NCI-H524 (cell line): ENCODE data around the gene GRM4.

ENCODE experiments used
- DNase-seq, 2 experiments: peaks; one replicate each; lab custom pipeline; 2025; lab: John Stamatoyannopoulos, UW

Gene GRM4

DNA sequence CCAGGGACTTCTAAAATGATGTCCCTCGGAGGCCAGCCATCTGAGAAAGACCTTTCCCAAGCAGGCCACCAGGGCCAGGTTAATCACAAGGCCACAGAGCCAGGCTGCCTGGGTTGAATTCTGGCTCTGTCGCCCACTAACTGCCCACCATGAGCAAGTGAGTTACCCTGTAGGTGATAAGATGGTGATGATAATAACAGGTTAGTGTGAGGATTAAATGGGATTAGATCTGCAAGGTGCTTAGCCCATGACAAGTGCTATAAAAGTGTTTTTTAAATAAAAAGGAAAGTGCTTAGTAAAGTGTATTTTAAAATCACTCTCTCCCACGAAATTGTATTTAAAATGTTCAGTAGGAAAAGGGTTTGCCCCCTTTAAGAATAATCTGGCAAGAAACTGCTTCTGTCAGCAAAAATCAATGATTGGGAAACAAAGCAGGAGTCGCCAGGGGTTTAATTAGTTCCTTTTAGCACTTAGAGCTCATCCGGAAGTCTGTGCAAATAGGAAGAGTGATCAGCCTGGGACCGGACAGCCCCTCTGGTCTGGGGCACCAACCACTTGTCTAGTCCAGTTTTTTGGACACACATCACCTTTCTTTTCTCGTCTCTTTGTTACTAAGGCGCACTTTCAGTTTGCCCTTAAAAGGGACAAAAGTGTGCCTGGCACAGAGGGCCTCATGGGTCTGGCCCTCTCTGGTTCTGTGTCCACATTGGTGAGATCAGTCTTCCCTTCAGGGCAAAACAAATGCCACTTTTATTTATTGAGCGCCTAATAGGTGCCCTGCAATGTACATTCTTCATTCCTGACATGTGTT lies 150.4 kb downstream of the GRM4 start:
- DNase-seq: peak; percentile 40 to 59

DNA sequence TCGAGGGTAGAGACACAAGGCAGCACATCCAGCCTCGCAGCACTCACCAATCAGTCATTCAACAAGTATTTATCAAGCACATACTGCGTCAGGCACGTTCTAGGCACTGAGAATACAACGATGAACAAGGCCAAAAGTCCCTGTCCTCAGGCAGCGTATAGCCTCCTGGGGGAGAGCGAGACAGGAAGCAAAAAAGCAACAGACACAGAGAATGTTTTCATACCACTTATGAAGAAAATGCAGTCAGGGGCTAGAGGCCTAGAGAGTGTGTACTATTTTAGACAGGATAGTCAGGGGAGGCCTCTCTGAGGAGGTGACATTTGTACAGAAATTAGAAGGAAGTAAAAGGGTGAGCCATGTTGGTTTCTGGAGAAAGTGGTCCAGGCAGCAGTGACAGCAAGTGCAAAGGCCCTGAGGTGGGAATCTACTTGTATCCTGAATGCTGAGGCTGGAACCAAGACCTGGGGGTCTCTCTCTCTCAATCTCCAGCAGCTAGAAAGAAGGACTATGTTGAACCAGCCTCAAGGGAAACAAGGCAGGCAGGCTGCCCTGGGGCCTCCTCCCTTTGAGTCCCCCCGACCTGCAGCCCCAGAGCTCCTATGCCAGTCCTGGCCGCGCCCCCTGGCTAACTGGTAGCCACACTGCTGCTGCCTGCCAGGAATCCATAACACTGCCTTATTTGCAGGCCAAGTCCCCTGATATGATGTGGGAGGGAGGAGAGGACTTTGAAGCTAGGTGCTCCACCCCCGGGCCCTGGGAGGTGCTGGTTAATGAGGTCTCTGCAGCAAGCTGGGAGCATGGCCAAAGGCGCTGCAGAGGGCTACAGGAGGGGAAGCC lies 151.2 kb downstream of the GRM4 start:
- DNase-seq: peak in 1 of 2 experiments; percentile 59

DNA sequence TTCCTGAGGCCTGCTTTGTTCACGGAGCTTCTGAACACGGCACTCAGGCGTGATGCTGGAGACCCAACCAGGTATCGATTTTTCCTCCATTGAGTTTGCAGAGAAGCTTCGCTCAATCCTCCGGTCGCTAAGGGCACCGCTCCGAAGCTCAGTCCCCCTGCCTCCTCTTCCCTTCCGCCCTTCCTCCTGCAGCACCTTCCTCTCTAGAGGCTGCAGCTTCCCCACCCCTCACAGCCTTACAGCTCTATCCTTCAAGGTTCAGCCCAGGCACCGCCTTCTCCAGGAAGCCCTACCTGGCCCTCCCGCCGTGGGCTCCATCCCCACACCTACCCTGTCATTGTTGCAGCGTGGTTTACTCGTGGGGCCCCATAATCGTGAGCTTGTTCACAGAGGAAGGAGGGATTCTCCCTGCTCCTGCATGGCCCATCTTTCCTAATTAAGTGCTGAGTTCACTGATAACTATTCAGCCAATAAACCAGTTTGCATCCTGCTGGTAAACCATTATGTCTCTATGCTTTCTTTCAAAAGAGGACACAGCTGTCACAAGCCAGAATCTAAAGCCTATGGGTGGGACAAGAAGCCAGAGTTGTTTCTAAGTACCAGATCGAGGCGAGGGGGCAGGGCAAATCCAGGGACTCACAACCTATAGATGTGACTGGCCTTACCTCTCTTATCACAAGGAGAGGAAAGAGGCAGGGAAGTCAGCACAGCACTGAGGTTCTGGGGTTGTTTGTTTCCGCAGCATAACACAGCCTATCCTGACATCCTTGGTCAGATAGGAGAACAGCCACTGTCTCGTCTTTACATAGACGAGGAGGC lies 152.0 kb downstream of the GRM4 start:
- DNase-seq: peak in 1 of 2 experiments; percentile 40

DNA sequence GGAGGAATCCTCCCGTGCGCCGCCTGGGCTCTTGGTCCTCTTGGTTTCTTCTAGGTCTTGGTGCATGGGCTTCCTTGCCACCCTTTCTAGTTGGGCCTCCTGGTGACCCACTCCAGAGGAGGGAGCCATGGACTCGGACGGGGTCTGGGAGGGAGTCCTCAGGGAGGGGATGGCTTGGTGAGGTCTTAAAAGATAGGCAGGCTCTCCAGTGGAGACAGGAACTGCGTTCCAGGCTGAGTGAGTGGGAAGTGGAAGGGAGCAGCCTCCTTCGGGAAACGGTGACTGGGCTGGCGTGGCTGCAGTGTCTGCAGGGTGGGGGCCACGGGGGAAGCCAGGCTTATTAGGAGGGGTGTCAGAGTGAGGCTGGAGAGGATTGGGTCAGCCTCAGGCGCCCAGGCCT lies 152.8 kb downstream of the GRM4 start:
- no peak for DNase-seq

DNA sequence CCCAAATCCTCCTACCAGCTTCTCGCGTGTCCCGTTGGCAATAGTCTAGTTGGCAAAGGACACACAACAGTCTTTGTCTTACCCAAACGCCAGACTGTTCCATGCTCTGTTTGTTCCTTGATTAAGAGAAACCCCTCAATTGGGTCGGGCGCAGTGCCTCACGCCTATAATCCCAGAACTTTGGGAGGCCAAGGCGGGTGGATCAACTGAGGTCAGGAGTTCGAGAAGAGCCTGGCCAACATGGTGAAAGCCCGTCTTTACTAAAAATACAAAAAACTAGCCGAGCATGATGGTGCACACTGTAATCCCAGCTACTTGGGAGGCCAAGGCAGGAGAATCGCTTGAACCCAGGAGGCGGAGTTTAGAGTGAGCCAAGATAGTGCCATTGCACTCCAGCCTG lies 153.7 kb downstream of the GRM4 start:
- DNase-seq: no peak

DNA sequence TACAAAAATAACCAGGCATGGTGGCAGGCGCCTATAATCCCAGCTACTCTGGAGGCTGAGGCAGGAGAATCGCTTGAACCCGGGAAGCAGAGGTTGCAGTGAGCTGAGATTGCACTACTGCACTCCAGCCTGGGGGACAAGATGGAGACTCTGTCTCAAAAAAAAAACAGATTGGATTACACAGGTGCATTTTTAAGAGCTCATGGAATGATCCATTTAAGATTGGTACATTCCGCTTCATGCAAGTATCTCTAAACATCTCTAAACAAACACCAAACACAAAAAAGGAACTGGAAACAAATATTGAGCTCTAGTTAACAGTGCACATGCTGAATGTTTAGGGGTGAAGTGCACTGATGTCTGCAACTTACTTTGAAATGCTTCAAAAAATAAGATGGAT lies 154.3 kb downstream of the GRM4 start:
- no peak for DNase-seq

DNA sequence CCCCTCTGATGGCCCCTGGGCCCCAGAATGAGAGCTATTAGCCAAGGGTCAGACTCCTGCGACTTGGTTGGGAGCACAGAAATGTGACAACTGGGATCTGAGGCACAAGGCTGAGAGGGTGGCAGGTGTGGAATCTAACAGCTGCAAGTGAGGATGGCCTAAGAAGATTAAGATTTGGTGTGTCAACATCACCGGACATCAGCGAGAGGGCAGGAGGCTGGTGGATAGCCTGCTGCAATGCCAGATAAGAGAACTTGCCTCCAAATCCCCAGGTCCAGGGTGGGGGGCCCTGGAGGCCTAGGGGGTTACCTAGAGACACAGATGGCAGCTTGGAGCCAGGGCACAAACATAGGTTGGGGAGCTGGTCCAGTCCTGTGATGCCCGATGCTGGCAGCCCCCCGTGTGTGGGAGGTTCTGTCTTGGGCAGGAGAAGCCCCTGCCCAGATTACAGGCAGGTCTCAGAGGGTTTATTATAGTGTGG lies 155.8 kb downstream of the GRM4 start:
- peak; percentile 66 to 82 for DNase-seq

DNA sequence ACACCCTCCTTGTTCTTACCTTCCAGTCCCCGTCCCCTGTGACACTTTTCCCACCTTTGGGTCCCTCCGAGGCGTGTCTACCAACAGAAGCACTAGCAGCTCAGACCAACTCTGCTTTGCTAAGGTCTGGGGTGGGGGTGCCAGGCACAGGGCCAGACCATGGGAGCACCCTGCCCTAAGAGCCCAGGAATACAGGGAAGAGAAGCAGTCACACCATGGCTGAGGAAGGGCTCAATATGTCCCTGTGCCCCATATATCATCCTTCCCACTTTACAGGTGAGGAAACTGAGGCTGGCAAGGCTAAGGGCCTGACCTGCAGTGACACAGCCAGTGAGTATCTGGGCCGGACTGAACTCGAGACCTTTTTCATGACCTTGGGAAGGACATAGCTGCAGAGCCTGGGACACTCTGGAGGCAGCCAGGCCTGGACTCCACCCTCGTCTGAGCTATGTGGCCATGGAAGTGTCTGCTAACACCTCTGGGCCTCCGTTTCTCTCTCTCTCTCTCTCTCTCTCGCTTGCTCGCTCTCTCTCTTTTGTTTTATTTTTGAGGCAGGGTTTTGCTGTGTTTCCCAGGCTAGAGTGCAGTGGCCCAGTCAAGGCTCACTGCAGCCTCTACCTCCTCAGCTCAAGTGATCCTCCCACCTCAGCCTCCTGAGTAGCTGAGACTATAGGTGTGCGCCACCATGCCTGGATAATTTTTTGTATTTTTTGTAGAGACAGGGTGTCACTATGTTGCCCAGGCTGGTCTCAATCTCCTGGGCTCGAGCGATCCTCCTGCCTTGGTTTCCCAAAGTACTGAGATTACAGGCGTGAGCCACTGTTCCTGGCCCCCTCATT lies 156.7 kb downstream of the GRM4 start:
- no peak for DNase-seq

DNA sequence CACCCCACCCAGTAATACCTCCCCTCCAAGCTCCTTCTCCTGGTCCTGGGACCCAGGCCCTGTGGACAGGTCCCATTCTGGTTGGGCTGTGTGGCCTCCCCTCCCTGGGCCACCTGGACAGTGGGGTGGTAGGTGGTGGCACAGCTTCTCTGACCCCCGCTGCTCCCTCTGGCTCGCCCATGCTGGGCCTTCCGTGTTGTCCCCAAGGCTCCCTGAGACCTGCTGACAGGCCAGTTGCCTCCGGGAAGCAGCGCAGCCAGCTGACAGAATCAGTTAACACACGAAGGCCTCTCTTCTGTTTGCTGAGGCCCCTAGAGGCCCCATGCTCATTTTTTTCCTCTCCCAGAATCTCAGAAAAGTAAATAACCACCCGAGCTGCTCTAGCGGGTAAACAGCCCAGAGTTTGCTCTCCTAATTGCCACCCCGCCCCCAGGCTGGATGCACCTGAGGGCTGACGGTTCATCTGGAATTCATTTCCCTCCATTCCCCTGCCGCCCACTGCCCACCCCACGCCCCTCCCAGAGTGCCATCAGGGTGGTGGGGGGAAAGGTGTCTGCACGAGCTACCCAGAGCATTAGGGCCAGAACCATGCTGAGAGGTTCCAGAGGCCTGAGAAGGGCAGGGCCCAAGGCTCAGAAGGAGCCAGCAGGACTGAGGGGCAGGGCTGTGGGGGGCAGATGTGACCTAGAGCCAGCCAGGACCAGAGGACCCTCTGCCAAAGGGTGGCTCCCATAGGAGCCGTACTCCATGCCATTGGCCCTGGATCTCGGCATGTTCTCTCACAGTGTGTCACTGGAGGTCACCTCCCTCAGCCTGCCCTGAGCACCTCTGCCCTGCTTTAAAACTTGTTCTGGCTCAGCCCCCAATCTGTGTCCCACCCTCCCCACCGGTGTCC lies 157.5 kb downstream of the GRM4 start:
- DNase-seq: peak in 1 of 2 experiments; percentile 21

DNA sequence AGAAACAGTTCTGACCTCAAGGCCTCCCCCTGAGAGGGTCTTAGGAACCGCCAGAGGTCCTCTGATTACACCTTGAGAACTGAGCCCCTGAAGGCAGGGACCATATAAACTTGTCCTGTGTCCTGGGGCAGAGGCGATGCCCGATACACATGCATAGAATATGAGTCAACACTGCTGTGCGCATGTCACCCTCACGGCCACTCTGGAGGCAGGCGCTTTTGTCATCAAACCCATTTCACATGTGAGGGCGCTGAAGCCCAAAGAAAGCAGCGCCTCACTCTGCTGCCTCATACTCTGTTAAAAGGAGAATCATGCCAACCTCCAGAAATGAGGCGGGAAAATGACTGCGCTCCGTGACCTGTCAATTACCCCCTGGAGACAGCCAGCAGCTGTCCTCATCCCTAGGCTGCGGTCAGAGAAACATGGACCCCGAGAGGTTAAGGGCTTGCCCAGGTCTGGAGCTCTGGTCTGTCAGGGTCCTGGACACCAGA lies 158.3 kb downstream of the GRM4 start:
- no peak for DNase-seq

DNA sequence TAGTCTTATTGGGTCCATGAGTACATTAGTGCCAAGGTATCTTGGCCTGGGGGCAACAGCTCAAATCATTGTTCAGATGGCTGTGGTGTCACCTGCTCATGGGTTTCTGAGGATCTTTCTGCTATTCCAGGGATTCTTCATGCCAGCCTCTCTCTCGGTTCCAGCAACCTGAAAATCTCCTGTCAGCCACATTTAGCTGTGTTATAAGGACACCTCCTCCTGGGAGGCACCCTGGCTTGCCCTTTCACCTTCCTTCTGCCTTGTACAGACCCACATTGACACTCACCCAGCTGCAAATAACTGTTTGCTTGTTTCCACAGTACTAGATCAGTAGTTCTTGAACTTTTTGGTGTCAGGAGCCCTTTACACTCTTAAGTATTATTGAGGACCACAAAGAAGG lies 159.9 kb downstream of the GRM4 start:
- no peak for DNase-seq

DNA sequence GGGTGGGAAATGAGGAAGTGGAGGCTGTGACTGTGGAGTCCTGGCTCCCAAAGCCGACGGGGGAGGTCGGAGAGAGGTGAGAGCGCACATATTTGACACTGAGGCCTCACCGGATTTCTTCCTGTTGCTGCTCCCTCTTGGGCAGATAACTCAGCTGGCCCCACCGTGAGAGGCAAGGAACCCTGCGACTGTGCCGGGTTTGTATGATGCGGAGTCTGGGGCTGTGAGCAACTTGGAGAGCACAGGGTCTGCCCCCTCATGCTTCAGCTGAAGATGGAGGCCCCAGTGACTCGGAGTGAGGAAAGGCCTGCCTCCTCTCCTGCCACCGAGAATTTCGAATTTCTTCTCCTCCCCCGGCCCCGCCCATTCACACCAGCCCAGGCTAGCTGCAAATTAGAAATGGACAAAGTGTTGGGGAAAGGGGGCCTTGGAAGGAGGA lies 160.6 kb downstream of the GRM4 start:
- no peak for DNase-seq

DNA sequence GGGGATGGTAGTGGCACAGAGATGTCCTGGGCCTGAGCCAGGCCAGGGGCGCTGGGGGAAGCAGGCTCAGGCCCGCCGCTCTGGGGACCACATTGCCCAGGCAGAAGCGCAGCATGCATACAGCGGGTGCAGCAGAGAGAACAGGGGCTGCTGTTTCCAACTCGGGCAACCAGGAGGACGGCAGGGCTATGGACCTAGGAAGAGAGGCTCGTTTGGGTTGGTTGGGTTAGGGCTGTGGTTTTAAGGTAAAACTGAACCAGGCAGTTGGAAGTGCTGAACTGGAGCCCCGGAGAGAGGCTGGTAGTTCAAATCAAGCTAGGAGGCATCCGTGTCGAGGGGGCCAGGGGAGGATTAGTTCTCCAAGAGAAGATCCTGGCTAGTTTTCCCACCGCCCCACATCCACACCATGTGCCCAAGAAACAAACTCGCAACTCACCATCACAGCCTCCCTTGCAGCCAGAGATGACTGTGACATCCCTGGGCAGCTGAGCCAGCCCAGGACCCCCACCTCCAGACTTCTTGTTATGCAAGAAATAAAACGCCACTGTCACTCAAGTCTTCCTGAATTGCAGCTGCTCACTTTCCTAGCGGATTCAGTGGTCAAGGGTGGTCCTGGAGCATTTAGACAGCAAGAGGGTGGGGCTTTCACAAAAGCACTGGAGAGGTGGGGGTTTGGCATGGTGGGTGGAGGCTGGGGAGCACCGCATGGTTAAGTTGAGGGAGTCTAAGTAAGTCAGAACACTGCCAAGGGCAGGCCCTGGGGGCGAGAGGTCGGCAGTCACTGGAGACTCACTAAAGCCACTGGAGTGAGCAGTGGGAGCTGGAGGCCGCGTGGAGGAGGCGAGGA lies 161.2 kb downstream of the GRM4 start:
- DNase-seq: no peak

DNA sequence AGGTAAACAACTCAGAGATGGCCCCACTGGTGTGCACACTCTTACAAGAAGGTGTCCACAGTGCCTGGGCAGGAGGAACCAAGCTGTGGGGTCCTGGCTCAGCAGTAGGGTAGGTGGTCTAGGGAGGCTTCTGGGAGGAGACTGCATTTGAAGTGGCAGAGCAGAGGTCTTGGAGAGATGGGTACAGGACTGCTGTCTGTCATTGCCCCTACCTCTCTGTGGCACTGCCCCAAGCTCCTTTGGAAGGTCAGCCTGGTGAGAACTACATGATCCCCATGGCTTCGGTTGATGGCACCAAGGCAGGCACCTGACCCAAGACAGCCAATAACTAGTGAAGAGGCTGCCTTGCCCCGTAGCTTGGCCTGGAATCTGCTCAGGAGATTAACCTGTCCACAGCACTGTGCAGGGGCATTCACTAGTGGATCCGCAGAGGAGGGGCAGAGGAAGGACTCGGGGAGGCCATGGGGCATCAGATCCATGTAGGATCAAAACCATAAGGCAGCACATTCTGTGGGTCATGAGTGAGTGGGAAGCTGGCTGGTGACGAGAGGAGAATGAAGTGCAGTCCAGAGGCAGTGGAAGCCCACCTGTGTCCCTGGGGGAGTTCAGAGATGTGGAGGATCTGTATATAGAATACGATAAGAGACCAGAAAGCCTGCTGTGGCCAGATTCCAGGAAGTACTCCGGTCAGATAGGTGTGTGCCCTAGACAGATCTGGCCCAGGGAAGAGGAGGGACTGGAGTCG lies 162.0 kb downstream of the GRM4 start:
- no peak for DNase-seq

DNA sequence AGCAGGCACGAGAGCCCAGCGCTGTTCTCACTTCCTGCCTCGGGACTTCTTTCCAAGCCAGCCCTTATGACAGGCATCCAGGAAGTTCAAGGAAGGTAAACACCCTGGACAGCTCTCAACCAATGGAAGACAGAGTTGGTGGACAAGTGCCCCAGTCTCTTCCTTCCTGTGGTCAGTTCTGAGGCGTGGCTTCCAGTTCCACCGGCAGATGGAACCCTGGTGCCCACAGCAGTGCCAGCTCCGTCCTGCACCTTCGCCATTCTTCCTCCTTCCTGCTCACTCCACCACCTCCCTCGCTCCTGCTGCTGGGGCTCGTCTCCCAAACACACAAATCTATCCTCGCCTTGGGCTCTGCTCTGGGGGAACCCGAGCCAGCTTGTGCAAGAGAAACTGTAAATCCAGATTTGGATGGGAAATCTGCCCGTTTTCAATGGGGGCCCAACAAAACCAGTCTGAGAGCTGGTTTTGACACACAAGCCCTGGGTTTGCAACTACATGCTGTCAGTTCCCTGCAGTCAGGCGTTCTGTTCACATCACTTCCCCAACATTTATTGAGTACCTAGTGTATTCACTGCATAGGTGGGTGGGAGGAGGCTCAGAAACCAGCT lies 162.7 kb downstream of the GRM4 start:
- DNase-seq: peak in 1 of 2 experiments; percentile 22

DNA sequence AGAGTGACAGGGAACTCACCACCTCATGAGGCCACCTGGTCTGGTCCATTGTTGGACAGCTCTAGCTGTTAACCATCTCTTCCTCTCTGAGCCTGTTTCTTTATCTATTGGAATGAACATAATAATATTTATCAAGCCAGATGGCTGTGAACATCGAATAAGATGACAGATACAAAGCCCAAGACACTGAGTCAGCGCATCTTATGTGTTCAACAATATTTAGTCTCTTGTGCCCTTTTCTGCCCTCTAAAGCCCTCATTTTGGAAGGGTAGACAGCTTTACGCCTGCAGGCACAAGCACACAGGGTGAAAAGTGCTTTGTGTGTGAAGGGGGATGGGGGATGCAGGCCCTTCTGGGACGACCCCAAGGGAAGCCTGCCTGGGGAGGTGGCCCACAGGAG lies 164.0 kb downstream of the GRM4 start:
- DNase-seq: no peak

DNA sequence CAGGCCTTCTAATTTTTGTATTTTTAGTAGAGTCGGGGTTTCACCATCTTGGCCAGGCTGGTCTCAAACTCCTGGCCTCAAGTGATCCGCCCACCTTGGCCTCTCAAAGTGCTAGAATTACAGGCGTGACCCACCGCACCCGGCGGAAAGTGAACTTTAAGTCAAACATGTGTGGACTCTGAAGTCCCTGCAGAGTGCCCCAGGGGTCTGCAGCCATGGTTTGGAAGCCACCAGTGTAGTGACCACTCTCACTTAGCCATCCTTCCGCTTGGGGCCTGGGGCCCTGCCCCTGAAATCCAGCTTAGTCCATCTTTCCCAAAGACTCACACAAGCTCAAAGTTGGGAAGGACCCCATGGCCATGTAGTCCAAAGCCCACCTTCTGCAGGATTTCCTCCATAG lies 164.5 kb downstream of the GRM4 start:
- DNase-seq: no peak
